ENCODE measurements around the gene FADS1.

FADS1 gene

DNA sequence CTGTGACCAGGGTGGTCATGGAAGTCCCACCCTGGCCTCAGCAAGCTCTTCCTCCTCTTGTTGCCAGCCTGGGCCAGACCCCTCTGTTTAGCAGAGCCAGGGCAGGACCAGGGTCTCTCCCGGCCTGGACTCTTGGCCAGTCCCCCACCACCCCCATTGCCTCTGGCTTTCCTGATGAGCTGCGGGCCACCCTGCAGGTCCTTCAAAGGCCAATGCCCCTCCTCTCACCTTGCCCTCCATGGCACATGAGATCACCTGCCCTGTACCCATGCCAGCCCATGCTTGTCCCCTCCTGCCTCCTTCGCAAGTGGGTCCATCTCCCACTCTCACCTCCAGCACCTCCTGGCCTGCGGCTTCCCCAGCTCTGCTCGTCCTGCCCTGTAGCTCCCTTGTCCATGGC, 21.7 kb upstream of the FADS1 start:
- no peak overlapping the region for H3K4me3 ChIP-seq (replicated peaks in 1 of 2; ENCODE audit: low read depth in 2 of 2, low read length in 2 of 2)
- TF ChIP-seq CTCF (IDR thresholded peaks at IDR 0.05; ENCODE audit: low read depth, low read length), result no peak
- DNase-seq (ENCODE audit: low read depth in 2 of 2), result no peak

- no peak for DNase-seq (ENCODE audit: low read depth in 2 of 2)
- no peak overlapping the region for H3K4me3 ChIP-seq (replicated peaks in 1 of 2; ENCODE audit: low read depth in 2 of 2, low read length in 2 of 2)
- TF ChIP-seq CTCF (IDR thresholded peaks at IDR 0.05; ENCODE audit: low read depth, low read length), result no peak
Observed at GRCh38 chr11:61837411-61838005, 20.7 kb upstream of the FADS1 start.

DNA sequence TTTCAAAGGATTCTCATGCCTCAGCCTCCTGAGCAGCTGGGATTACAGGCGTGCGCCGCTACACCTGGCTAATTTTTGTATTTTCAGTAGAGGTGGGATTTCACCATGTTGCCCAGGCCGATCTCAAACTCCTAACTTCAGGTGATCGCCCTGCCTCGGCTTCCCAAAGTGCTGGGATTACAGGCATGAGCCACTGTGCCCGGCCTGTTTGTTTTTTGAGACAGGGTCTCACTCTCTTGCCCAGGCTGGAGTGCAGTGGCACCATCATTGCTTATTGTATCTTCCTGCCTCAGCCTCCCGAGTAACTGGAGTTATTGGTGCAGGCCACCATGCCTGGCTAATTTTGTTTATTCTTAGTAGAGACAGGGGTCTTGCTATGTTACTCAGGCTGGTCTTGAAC, 19.4 kb upstream of the FADS1 start:
- no peak for DNase-seq (ENCODE audit: low read depth in 2 of 2)
- TF ChIP-seq CTCF (IDR thresholded peaks at IDR 0.05; ENCODE audit: low read depth, low read length), result no peak
- no peak overlapping the region for H3K4me3 ChIP-seq (replicated peaks in 1 of 2; ENCODE audit: low read depth in 2 of 2, low read length in 2 of 2)

- DNase-seq (ENCODE audit: low read depth in 2 of 2), result peak; percentile 93 to 96
- peak overlapping the region in 1 of 2 donors; percentile 24 for H3K4me3 ChIP-seq (replicated peaks in 1 of 2; ENCODE audit: low read depth in 2 of 2, low read length in 2 of 2)
- no peak for TF ChIP-seq CTCF (IDR thresholded peaks at IDR 0.05; ENCODE audit: low read depth, low read length)
Observed at GRCh38 chr11:61834278-61835048, 17.7 kb upstream of the FADS1 start.

DNA sequence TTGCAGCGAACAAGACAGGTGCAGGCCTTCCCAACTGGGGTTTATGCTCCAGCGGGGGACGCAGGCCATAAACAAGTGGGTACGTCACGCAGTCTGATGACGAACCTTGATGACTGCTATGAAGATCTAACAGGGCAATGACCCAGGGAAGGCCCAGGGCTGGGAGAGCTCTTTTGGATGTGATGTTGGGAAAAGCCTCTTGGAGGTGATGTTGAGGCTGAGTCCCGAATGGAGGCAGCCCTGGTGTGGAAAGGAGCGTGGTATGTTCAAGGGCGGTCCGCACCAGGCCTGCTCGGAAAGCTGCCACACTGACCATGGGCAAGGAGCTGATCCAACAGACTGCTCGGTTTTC, 17.1 kb upstream of the FADS1 start:
- no peak for DNase-seq (ENCODE audit: low read depth in 2 of 2)
- no peak for TF ChIP-seq CTCF (IDR thresholded peaks at IDR 0.05; ENCODE audit: low read depth, low read length)
- peak overlapping the region in 1 of 2 donors; percentile 24 for H3K4me3 ChIP-seq (replicated peaks in 1 of 2; ENCODE audit: low read depth in 2 of 2, low read length in 2 of 2)

DNA sequence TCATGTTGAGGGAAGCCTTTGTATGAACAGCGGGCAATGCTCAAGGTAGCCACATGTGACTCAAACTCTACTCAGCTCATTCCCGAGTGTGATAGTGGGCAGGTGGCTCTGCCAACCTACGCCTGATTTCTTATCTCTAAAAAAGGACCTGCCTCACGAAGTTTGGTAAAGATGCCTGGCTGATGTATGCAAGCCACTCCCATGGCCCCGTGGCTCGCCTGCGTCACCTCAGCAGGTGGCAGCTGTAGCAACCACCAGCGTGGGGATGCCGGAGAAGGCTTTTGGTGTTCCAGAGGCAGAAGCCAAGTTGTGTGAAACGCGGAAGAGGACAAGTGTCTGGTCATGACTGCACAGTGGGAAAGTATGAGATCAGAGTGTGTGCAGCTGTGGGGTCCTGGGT, 16.7 kb upstream of the FADS1 start:
- no peak for TF ChIP-seq CTCF (IDR thresholded peaks at IDR 0.05; ENCODE audit: low read depth, low read length)
- no peak for DNase-seq (ENCODE audit: low read depth in 2 of 2)
- H3K4me3 ChIP-seq (replicated peaks in 1 of 2; ENCODE audit: low read depth in 2 of 2, low read length in 2 of 2), result no peak overlapping the region
